Measurements from ENCODE around the gene FCGR3A. TPM values are rescaled to one million over a fixed set of nuclear protein-coding genes. Genes with fewer than 3 reads are reported as not detected.
"Not testable (repeated sequence)": the region's sequence is repeated elsewhere in the genome, so short reads cannot be mapped to it uniquely, and the experiment has no call there.

FCGR3A gene
- under 1 TPM; 0.40 to 0.87 (median 0.61) TPM for total RNA-seq

DNA sequence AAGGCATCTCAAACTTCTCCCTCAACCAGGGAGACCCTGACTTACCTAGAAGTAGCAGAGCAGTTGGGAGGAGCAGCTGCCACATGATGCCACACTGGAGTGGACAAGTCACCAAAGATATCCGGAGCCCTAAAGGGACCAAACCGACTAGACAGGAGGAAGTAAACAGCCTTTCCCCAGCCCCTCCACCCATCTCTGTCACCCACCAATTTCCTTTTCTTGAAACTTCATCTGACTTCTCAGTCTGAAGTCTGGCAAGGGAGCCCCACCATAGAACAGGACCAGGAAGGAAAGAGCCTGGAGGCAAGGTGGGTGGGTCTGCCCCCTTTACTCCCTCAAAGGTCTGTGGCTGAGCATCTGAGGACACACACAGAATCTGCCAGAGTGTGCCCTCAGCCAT is at the start of gene FCGR3A:
FCGR3A (minus strand) TSS at position 167 of the 400 bp plus-strand sequence; CDS start at position 85, 82 bp downstream.
- no peak for ATAC-seq
- no peaks in the 10 kb centered on the region for H3K27me3 Mint-ChIP-seq (ENCODE audit: low read depth)

GRCh38 chr1:161597077-161597476 is 47.5 kb upstream of the FCGR3A start:
- not testable (repeated sequence) for H3K27me3 Mint-ChIP-seq (ENCODE audit: low read depth); ATAC-seq; H3K4me3 Mint-ChIP-seq; H3K9me3 Mint-ChIP-seq; H3K36me3 Mint-ChIP-seq (ENCODE audit: insufficient read depth); H3K4me1 Mint-ChIP-seq (ENCODE audit: low read depth); DNase-seq

More for the DNA sequence above, at the start of gene FCGR3A:
- no peak for DNase-seq
- H3K9me3 Mint-ChIP-seq = no peaks in the 10 kb centered on the region
- peak within 1 kb of the TSS; percentile 19 for H3K4me3 Mint-ChIP-seq
- H3K4me1 Mint-ChIP-seq (ENCODE audit: low read depth) = peaks cover 19% of the 10 kb centered on the region
- H3K36me3 Mint-ChIP-seq (ENCODE audit: insufficient read depth) = no peaks in the 10 kb centered on the region

- H3K36me3 Mint-ChIP-seq (ENCODE audit: insufficient read depth); H3K27me3 Mint-ChIP-seq (ENCODE audit: low read depth); ATAC-seq: not testable (repeated sequence)
Measured at GRCh38 chr1:161595583-161595982, 46.0 kb upstream of the FCGR3A start.

DNA sequence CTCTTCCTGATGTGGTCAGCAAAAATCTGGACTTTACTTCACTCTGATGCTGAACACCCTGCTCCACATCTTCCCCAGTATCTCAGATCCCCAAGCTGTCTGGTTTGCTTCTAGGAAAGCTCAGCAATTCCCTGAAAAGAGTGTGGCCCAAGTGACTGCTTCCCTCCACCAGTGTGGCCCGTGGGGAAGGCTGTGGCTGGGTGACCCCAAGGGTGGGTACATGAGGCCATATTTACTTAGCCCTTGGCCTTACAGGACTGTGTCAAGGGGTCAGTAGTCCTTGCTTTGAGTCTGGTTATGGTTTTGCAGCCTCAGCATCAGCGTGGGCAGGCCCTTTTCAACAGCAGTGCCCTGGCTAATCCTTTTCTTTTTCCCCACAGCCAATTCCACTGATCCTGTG is 45.6 kb upstream of the FCGR3A start:
- not testable (repeated sequence) for H3K36me3 Mint-ChIP-seq (ENCODE audit: insufficient read depth); H3K27me3 Mint-ChIP-seq (ENCODE audit: low read depth); H3K4me1 Mint-ChIP-seq (ENCODE audit: low read depth); DNase-seq; H3K4me3 Mint-ChIP-seq; H3K9me3 Mint-ChIP-seq; ATAC-seq

More at GRCh38 chr1:161595583-161595982, 46.0 kb upstream of the FCGR3A start:
- H3K9me3 Mint-ChIP-seq; H3K4me3 Mint-ChIP-seq; DNase-seq; H3K4me1 Mint-ChIP-seq (ENCODE audit: low read depth): not testable (repeated sequence)

GRCh38 chr1:161594269-161594984 is 44.8 kb upstream of the FCGR3A start:
- not testable (repeated sequence) for DNase-seq; H3K27me3 Mint-ChIP-seq (ENCODE audit: low read depth); H3K4me3 Mint-ChIP-seq; H3K9me3 Mint-ChIP-seq; H3K36me3 Mint-ChIP-seq (ENCODE audit: insufficient read depth); H3K4me1 Mint-ChIP-seq (ENCODE audit: low read depth); ATAC-seq

GRCh38 chr1:161593092-161593755 is 43.6 kb upstream of the FCGR3A start:
- H3K27me3 Mint-ChIP-seq (ENCODE audit: low read depth); H3K36me3 Mint-ChIP-seq (ENCODE audit: insufficient read depth); ATAC-seq; H3K4me1 Mint-ChIP-seq (ENCODE audit: low read depth); DNase-seq; H3K9me3 Mint-ChIP-seq; H3K4me3 Mint-ChIP-seq: not testable (repeated sequence)

DNA sequence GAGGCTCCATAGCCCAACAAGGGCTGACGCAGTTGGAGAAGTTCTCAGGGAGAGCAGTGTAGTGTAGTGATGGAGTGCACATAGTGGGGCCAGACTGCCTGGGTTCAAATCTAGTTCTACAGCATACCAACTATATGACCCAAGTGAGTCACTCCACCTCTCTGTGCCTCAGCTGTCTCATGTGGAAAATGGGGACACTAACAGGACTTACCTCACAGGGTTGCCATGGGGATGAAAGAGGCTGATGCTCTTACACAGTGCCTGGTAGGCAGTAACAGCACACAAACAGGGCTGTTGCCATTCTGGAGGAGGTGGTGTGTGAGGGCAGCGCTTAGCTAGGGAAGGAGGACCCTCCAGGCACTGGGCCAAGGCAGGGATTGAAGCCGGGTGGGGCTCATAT is 43.0 kb upstream of the FCGR3A start:
- H3K36me3 Mint-ChIP-seq (ENCODE audit: insufficient read depth); H3K9me3 Mint-ChIP-seq; DNase-seq; H3K27me3 Mint-ChIP-seq (ENCODE audit: low read depth); H3K4me3 Mint-ChIP-seq; ATAC-seq; H3K4me1 Mint-ChIP-seq (ENCODE audit: low read depth): not testable (repeated sequence)

GRCh38 chr1:161589920-161590319 is 40.3 kb upstream of the FCGR3A start:
- not testable (repeated sequence) for ATAC-seq; H3K36me3 Mint-ChIP-seq (ENCODE audit: insufficient read depth); H3K27me3 Mint-ChIP-seq (ENCODE audit: low read depth); H3K4me1 Mint-ChIP-seq (ENCODE audit: low read depth); DNase-seq; H3K9me3 Mint-ChIP-seq; H3K4me3 Mint-ChIP-seq

DNA sequence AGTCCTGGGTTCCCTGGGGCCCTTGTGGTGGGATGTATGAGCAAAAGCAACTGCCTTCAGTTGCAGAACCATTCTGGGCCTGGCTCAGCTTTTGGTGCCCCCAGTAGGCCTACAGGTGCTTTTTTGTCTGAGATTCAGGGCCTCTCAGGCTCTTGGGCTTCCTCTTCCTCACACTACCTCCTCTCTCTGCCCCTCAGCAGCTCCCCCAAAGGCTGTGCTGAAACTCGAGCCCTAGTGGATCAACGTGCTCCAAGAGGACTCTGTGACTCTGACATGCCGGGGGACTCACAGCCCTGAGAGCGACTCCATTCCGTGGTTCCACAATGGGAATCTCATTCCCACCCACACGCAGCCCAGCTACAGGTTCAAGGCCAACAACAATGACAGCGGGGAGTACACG is 39.7 kb upstream of the FCGR3A start:
- DNase-seq; H3K27me3 Mint-ChIP-seq (ENCODE audit: low read depth); H3K36me3 Mint-ChIP-seq (ENCODE audit: insufficient read depth); H3K4me1 Mint-ChIP-seq (ENCODE audit: low read depth); ATAC-seq; H3K9me3 Mint-ChIP-seq; H3K4me3 Mint-ChIP-seq: not testable (repeated sequence)

GRCh38 chr1:161588596-161588995 is 39.0 kb upstream of the FCGR3A start:
- H3K36me3 Mint-ChIP-seq (ENCODE audit: insufficient read depth); H3K4me3 Mint-ChIP-seq: not testable (repeated sequence)

GRCh38 chr1:161582882-161583281 is 33.3 kb upstream of the FCGR3A start:
- not testable (repeated sequence) for H3K4me3 Mint-ChIP-seq; DNase-seq; H3K27me3 Mint-ChIP-seq (ENCODE audit: low read depth); H3K36me3 Mint-ChIP-seq (ENCODE audit: insufficient read depth); H3K4me1 Mint-ChIP-seq (ENCODE audit: low read depth); H3K9me3 Mint-ChIP-seq; ATAC-seq

More at GRCh38 chr1:161588596-161588995, 39.0 kb upstream of the FCGR3A start:
- H3K4me1 Mint-ChIP-seq (ENCODE audit: low read depth); ATAC-seq; H3K9me3 Mint-ChIP-seq; DNase-seq; H3K27me3 Mint-ChIP-seq (ENCODE audit: low read depth): not testable (repeated sequence)

DNA sequence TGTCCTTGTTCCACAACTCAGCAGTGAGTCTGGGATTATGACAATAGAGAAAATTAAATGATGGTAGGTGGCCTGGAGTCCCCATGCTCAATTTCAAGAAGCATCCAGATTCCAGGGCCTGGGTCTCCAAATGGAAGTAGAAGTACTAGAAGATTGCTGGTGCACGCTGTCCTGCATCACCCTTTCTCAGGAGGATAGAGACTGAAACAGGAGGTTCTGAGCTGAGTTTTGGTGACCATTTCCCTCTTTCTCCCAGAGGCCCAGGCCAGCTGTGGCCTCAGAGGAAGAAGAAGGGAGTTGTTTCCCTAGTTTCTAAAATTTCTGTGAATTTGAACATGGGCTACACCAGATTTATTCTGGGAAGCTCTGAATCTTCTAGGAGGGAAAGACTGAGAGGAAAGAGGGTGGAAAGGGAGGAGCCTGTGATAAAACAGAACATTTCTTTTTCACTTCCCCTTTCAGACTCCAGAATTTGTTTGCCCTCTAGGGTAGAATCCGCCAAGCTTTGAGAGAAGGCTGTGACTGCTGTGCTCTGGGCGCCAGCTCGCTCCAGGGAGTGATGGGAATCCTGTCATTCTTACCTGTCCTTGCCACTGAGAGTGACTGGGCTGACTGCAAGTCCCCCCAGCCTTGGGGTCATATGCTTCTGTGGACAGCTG is 31.4 kb upstream of the FCGR3A start:
- H3K9me3 Mint-ChIP-seq; DNase-seq; H3K27me3 Mint-ChIP-seq (ENCODE audit: low read depth); H3K36me3 Mint-ChIP-seq (ENCODE audit: insufficient read depth); H3K4me1 Mint-ChIP-seq (ENCODE audit: low read depth); ATAC-seq; H3K4me3 Mint-ChIP-seq: not testable (repeated sequence)

GRCh38 chr1:161579856-161580507 is 30.4 kb upstream of the FCGR3A start:
- H3K36me3 Mint-ChIP-seq (ENCODE audit: insufficient read depth); DNase-seq; H3K4me1 Mint-ChIP-seq (ENCODE audit: low read depth); H3K27me3 Mint-ChIP-seq (ENCODE audit: low read depth); ATAC-seq; H3K4me3 Mint-ChIP-seq; H3K9me3 Mint-ChIP-seq: not testable (repeated sequence)

DNA sequence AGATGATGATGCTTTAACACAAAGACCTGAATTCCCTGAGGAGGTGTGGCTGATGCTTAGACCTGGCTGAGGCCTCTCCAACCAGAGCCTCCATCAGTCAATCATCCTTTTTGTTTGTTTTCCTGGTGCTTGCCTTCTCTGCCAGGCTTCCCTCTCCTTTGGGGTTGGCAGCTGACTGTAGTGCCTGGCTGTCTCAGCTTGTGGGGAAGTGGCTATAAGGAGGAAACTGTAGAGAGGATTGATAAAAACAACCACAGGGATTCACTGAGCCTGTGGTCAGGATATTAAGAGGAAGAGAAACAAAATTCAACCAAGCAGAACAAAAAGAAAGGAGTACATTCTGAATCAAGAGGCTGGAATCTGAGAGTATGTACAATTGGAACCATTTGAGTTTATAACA is 27.1 kb upstream of the FCGR3A start:
- not testable (repeated sequence) for DNase-seq; H3K4me1 Mint-ChIP-seq (ENCODE audit: low read depth); H3K9me3 Mint-ChIP-seq; H3K27me3 Mint-ChIP-seq (ENCODE audit: low read depth); H3K36me3 Mint-ChIP-seq (ENCODE audit: insufficient read depth); ATAC-seq; H3K4me3 Mint-ChIP-seq

All from activated T-cell treated with anti-CD3 and anti-CD28 coated beads, Interleukin-2, amount 50 U/mL, for 4 hours (primary cell).